ENCODE measurements around the gene SPAG16. TPM values are rescaled to one million over a fixed set of nuclear protein-coding genes. Genes with fewer than 3 reads are reported as not detected.

SPAG16 gene
- total RNA-seq, 1 donor from 2014 or later: 18.1 TPM

- no peak for DNase-seq
- Mint-ChIP-seq H3K36me3 (ENCODE audit: unreplicated experiment) (no peaks in the 10 kb centered on the region), H3K27me3 (ENCODE audit: unreplicated experiment) (no peaks in the 10 kb centered on the region), H3K4me3 (ENCODE audit: unreplicated experiment) (no peak overlapping the region), H3K4me1 (ENCODE audit: low read depth, unreplicated experiment) (peaks cover 4% of the 10 kb centered on the region), H3K9me3 (ENCODE audit: unreplicated experiment) (no peaks in the 10 kb centered on the region), H3K27ac (ENCODE audit: unreplicated experiment) (no peak overlapping the region)
- TF ChIP-seq CTCF (IDR thresholded peaks at IDR 0.05; ENCODE audit: partially characterized antibody, unreplicated experiment): no peak
These were observed 842.9 kb downstream of the SPAG16 start for GRCh38 chr2:214127170-214127569.

- no peak for TF ChIP-seq CTCF (IDR thresholded peaks at IDR 0.05; ENCODE audit: partially characterized antibody, unreplicated experiment)
- H3K4me1 Mint-ChIP-seq (ENCODE audit: low read depth, unreplicated experiment): peaks cover 4% of the 10 kb centered on the region
- no peaks in the 10 kb centered on the region for H3K27me3 Mint-ChIP-seq (ENCODE audit: unreplicated experiment)
- no peak overlapping the region for H3K27ac Mint-ChIP-seq (ENCODE audit: unreplicated experiment)
- H3K36me3 Mint-ChIP-seq (ENCODE audit: unreplicated experiment): no peaks in the 10 kb centered on the region
- no peaks in the 10 kb centered on the region for H3K9me3 Mint-ChIP-seq (ENCODE audit: unreplicated experiment)
- no peak for DNase-seq
- no peak overlapping the region for H3K4me3 Mint-ChIP-seq (ENCODE audit: unreplicated experiment)
These were observed 843.3 kb downstream of the SPAG16 start for GRCh38 chr2:214127571-214127970.

GRCh38 chr2:214128040-214128439 lies 843.8 kb downstream of the SPAG16 start:
- H3K36me3 Mint-ChIP-seq (ENCODE audit: unreplicated experiment): no peaks in the 10 kb centered on the region
- H3K27ac Mint-ChIP-seq (ENCODE audit: unreplicated experiment): no peak overlapping the region
- no peaks in the 10 kb centered on the region for H3K9me3 Mint-ChIP-seq (ENCODE audit: unreplicated experiment)
- no peak for TF ChIP-seq CTCF (IDR thresholded peaks at IDR 0.05; ENCODE audit: partially characterized antibody, unreplicated experiment)
- no peak for DNase-seq
- H3K4me3 Mint-ChIP-seq (ENCODE audit: unreplicated experiment): no peak overlapping the region
- H3K4me1 Mint-ChIP-seq (ENCODE audit: low read depth, unreplicated experiment): peaks cover 4% of the 10 kb centered on the region
- no peaks in the 10 kb centered on the region for H3K27me3 Mint-ChIP-seq (ENCODE audit: unreplicated experiment)

GRCh38 chr2:214130114-214130513 lies 845.9 kb downstream of the SPAG16 start:
- Mint-ChIP-seq H3K9me3 (ENCODE audit: unreplicated experiment) (no peaks in the 10 kb centered on the region), H3K27ac (ENCODE audit: unreplicated experiment) (no peak overlapping the region), H3K36me3 (ENCODE audit: unreplicated experiment) (no peaks in the 10 kb centered on the region), H3K4me3 (ENCODE audit: unreplicated experiment) (no peak overlapping the region), H3K27me3 (ENCODE audit: unreplicated experiment) (no peaks in the 10 kb centered on the region), H3K4me1 (ENCODE audit: low read depth, unreplicated experiment) (peaks cover 4% of the 10 kb centered on the region)
- DNase-seq: no peak
- TF ChIP-seq CTCF (IDR thresholded peaks at IDR 0.05; ENCODE audit: partially characterized antibody, unreplicated experiment): no peak

GRCh38 chr2:214135966-214136365 lies 851.7 kb downstream of the SPAG16 start:
- no peak for TF ChIP-seq CTCF (IDR thresholded peaks at IDR 0.05; ENCODE audit: partially characterized antibody, unreplicated experiment)
- H3K27me3 Mint-ChIP-seq (ENCODE audit: unreplicated experiment): no peaks in the 10 kb centered on the region

More at GRCh38 chr2:214135966-214136365, 851.7 kb downstream of the SPAG16 start:
- Mint-ChIP-seq H3K4me3 (ENCODE audit: unreplicated experiment) (no peak overlapping the region), H3K27ac (ENCODE audit: unreplicated experiment) (no peak overlapping the region), H3K36me3 (ENCODE audit: unreplicated experiment) (no peaks in the 10 kb centered on the region), H3K4me1 (ENCODE audit: low read depth, unreplicated experiment) (no peaks in the 10 kb centered on the region), H3K9me3 (ENCODE audit: unreplicated experiment) (no peaks in the 10 kb centered on the region)
- DNase-seq: no peak
